Stimulated activated CD4-positive, alpha-beta T cell treated with anti-CD3 and anti-CD28 coated beads, Interleukin-1b, Interleukin-23, amount 100 ng/mL, for 4 hours (primary cell): ENCODE measurements around the gene ZSWIM3.
"Not testable (repeated sequence)": the region's sequence is repeated elsewhere in the genome, so short reads cannot be mapped to it uniquely, and the experiment has no call there.

ENCODE experiments used
- DNase-seq, 2 donors: peaks; one replicate each; pipeline ENCODE4 v3.0.0-alpha.2; 2020; ENCODE audit warnings: low read depth in 2 of 2

Gene ZSWIM3

GRCh38 chr20:45861221-45862075 is 4.0 kb downstream of the ZSWIM3 start:
- no peak for DNase-seq

GRCh38 chr20:45863543-45864470 is 6.4 kb downstream of the ZSWIM3 start:
- DNase-seq, result no peak

GRCh38 chr20:45866454-45866853 is 9.0 kb downstream of the ZSWIM3 start:
- DNase-seq, result no peak

GRCh38 chr20:45867136-45867818 is 9.9 kb downstream of the ZSWIM3 start:
- DNase-seq, result no peak

GRCh38 chr20:45867819-45868176 is 10.4 kb downstream of the ZSWIM3 start:
- no peak for DNase-seq

DNA sequence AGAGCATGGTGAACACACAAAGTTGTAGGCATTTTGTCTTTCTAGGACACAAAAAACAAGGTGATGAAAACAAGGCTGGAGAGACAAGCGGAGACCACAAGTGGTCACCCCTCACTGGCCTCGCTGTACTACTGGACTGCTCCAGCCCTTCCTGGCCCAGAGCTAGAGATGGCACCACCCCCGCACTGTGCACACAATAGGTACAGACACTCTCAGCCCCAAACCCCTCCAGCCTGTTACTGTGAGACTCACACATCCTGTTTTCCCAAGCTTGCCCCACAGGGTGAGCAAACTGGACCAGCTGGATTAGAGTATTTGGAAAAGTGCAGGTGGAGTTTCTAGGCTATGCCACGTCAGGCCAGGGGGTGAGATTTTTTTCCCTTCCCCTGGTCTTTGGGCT is 15.2 kb downstream of the ZSWIM3 start:
- DNase-seq, result no peak

DNA sequence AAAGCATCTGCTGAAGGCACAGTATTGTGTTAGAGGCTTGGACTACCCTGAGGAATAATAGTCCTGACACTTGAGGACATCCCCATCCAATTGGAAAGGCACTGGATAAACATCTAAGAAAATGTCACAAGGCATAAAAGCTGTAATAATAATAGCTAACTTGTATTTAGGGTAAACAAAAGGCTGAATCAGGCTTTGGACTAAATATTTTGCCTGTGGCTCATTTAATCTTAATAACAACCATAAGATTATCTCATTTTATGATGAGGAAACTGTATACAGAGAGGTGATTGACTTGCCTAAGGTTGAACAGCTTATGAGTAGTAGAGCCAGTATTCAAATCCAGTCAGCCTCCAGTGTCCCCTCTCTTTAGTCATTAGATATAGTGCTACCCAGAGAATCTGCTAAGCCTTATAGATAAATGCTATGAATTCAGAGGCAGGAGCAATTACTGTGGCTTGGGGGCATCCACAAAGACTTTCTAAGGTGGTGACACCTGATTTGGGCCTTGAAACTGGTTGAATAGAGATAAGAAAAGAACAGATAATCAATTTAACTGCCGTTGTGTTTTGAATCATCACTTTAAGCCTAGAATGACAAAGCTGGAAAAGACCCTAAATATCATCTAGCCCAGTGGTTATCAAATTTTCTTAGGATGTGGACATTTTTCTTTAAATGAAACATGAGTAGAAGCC is 16.1 kb downstream of the ZSWIM3 start:
- DNase-seq, result no peak

GRCh38 chr20:45874104-45874481 is 16.7 kb downstream of the ZSWIM3 start:
- not testable (repeated sequence) for DNase-seq

GRCh38 chr20:45874576-45874975 is 17.2 kb downstream of the ZSWIM3 start:
- no peak for DNase-seq

DNA sequence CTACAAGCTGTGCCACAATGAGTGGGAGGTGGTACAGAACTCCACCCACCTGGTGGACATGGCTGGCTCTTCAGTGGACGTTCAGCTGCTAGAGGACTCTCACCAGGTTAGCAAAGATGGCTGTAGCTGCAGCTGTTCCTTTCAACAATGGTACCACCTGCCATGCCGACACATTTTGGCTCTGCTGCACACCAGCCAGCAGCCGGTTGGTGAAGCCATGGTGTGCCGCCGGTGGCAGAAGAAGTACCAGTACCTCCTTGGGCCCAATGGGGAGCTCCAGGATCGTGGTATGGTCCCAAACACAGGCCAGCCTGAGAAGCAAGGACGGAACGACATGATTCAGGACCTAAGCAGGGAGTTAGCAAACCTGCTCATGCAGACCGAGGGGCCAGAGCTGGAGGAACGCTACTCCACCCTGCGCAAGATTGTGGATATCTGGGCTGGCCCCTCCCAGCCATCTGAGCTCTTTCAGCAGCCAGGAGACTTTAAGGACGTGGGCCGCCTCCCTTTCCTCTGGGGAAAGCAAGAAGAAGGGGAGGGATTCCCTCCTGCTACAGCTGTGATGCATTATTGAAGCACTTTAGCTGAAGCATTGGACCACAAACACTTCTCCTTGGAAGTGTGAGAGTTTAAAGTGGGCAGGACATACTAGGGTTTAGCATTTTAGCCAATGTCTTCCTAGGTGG is 20.8 kb downstream of the ZSWIM3 start:
- DNase-seq, result no peak

DNA sequence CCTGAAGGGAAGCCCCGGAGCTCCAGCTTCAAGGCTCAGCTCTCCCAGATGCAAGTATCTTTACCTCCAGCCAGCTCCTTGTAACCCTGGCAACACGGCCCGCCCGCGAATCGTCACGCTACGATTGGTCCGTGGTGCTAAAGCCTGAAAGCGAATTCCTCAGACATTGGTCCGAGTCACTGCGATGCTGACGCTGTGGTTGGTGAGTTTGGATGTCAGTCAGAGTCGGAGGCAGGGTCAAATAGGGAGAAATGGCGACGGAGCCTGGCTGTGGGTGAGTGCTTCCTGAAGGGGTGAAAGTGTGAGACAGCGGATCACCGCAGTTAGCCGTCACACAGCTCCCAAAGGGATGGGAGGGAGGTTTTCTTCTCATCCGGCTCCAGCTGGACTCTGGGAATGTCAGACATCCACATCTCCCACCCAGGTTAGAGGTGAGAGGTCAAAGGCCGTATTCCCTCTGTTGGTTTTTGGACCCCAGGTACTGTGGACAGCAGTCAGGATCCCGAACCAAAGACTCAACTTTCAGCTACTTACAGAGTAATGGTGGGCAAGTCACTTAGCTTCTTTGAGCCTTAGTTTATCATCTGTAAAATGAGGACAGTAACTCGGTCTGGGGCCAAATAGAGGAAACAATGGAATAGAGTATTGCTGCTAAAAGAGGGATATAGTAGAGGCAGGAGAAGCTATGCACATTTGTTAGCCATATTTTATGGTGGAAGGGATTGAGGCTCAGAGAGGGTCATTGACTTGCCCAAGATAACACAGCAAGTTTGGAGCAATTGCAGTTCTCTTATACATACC is 23.8 kb downstream of the ZSWIM3 start, which contains the start of gene ZSWIM1:
TSS of gene ZSWIM1 (plus strand) at position 240 of the 801 bp plus-strand sequence. CDS start 1,366 bp downstream, outside the sequence.
- peak; percentile 97 to 98 for DNase-seq

GRCh38 chr20:45882469-45883099 is 25.2 kb downstream of the ZSWIM3 start:
- DNase-seq, result no peak

DNA sequence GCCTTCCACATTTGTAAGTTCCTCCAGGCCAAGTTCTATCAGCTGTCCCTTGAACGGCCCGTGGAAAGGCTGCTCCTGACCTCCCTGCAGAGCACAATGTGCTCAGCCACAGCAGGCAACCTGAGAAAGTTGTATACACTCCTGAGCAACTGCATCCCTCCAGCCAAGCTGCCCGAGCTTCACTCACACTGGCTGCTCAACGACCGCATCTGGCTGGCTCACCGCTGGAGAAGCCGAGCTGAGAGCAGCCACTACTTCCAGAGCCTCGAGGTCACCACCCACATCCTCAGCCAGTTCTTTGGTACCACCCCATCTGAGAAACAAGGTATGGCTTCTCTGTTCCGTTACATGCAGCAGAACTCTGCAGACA is 25.7 kb downstream of the ZSWIM3 start:
- DNase-seq, result no peak

DNA sequence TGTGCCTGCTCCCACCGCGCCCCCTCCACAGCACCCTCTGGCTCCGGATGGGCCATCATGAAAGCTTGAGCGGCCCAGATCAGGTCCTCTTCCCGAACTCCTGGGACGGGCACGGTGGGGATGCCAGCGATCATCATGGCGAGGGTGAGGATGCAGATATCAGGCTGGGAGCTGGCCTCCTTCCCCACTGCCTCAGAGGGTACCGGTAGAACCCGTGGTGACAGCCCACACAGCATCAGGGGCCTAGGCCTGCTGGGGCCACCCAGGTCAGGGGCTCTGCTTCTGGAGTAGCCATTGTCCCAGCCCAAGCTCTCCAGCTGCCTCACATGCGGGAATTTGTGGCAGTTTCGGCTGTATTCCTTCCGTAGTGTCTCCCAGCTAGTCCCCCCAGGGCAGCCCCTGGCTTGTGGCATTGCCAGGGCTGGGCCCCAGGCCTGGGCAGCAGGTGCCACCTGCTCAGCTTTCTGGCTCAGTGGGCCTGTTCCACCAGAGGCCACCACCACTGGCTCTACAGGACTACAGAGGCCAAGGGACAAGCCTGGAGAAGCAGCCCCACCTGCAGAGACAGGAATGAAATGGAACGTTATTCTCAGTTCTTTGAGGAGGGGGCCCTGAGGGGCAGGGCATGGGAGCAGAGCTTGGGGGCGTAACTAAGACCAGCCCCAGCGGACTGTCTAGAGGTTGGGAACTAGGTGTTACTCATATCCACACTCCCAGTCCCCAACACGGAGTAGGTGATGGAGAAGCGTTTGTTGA is 29.4 kb downstream of the ZSWIM3 start:
- DNase-seq, result no peak

DNA sequence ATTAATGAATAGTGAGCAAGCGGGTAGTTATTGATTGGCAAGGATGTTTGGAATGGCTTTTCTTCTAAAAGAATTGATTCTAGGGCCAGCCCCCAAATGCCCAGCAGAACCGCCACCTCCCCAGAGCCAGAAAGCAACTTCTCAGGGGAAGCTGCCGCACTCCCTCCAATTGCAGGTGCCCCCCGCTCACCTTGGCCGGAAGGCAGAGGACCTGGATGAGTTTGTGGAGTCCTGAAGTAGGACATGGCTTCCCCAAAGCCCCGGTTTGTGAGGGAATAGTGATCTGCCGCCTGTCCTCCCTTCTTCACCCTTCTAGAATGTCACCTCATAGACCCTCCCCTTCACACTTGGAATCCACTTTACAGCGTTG is 29.9 kb downstream of the ZSWIM3 start, which contains the start of gene SPATA25:
TSS of gene SPATA25 (minus strand) at position 277 of the 370 bp plus-strand sequence. CDS start at position 245, 32 bp downstream.
- DNase-seq, result no peak

- no peak for DNase-seq
Measured at GRCh38 chr20:45888681-45889080, 31.3 kb downstream of the ZSWIM3 start.

DNA sequence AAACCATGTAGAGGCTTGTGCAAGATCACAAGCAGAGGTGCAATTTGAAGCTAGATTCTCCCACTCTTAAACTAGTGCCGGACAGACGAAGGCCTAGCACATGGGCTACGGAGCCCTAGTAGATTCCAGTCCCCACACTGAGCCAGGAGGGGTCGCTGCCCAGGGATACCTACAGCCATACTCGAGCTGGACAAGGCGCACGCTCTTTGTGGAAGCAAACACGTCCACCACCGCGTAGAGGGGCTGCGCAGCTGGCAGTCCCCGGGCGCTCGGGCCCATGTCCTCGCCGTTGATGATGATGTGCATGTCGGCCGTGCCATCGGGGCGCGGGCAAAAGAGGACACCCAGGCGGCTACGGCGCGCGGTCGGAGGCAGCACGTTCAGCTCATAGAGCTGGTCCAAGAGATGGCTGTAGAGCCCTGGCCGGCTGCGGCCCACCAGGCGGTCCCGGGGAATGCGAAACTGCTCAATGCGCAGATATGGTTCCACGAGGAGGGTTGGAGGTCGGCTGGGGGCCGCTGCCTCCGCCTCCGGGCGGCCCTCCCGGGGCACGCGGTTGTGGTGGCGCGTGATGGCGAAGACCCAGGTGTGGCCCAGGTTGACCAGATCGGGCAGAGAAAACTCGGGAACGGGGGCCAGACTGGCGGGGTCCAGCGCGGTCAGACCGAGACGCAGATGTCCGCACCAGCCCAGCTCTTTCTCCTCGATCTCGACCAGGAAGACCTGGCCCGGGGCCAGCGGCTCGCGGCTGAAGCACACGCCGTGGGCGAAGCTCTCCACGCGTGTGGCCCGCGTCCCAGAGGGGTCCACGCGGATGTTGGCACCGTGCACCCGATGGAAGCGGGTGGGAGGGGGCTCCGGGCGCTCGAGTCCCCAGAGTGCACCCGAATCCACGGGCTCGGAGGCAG is 32.9 kb downstream of the ZSWIM3 start:
- DNase-seq, result peak; percentile 36 to 40
